Heart right ventricle (tissue), 16 donors: ENCODE results near the gene GOT1. TPM values are rescaled to one million over a fixed set of nuclear protein-coding genes. Genes with fewer than 3 reads are reported as not detected.

ENCODE experiments used
- ATAC-seq, 8 donors: fragments of 200-7000 bp; cut with Tn5 transposase; one replicate each; pipeline ENCODE4 v1.9.1; 2020; ENCODE audit warnings: mild to moderate bottlenecking in 8 of 8, moderate library complexity in 8 of 8, moderate number of reproducible peaks in 1 of 8
- DNase-seq, 2 donors: peaks; one replicate each; pipeline ENCODE4 v3.0.0-alpha.2; 2020
- H3K27ac ChIP-seq, 10 donors: fragments of 200-600 bp; sonication (generic) in 2 of 10; one replicate each; pipeline versions ENCODE4 v1.5.0 to v1.8.0; 2020 to 2022; ENCODE audit warnings: mild to moderate bottlenecking in 3 of 10
- H3K27me3 ChIP-seq, 7 donors: fragments of 200-600 bp; one replicate each; pipeline ENCODE4 v1.8.0; 2021 to 2022; ENCODE audit warnings: mild to moderate bottlenecking in 2 of 7
- H3K36me3 ChIP-seq, 9 donors: fragments of 200-600 bp; sonication (generic) in 1 of 9; one replicate each; pipeline versions ENCODE4 v1.5.0 to v1.8.0; 2020 to 2022; ENCODE audit warnings: mild to moderate bottlenecking in 2 of 9
- H3K4me1 ChIP-seq, 9 donors: fragments of 200-600 bp; sonication (generic) in 1 of 9; one replicate each; pipeline versions ENCODE4 v1.5.0 to v1.8.0; 2020 to 2022; ENCODE audit warnings: mild to moderate bottlenecking in 4 of 9
- H3K4me3 ChIP-seq, 10 donors: fragments of 200-600 bp; sonication (generic) in 2 of 10; one replicate each; pipeline versions ENCODE4 v1.5.0 to v1.8.0; 2020 to 2022; ENCODE audit warnings: mild to moderate bottlenecking in 7 of 10, moderate library complexity in 2 of 10
- H3K9me3 ChIP-seq, 11 donors: fragments of 200-600 bp in 10 of 11; sonication (generic) in 2 of 11; one replicate each; pipeline versions ENCODE4 v1.5.0 to v1.8.0; 2013 to 2022; ENCODE audit warnings: mild to moderate bottlenecking in 2 of 11, control low read depth in 1 of 11, moderate library complexity in 1 of 11
- WGBS, 2 donors: extraction: QIAGEN DNeasy Blood & Tissue Kit; methylation state at CpG; one replicate each; pipeline ENCODE4 v1.1.7; 2013; ENCODE audit warnings: inconsistent platforms in 1 of 2; 5-methylcytosine and 5-hydroxymethylcytosine counted together
- intact Hi-C, 10 donors: fragments of 100-400 bp; cut with DNase I; formaldehyde crosslinking; loops; one replicate each; pipeline versions ENCODE4 v1.11.1 to v1.14.2; 2022
- polyA plus RNA-seq, 2 donors: library from polyadenylated mRNA; stranded (reverse); fragments of 200-250 nt; gene quantifications; one replicate each; pipeline ENCODE4 v1.2.3, GENCODE V29; 2013
- total RNA-seq, 10 donors: library from RNA; stranded (reverse); fragmentation: NEBNext Ultra II Directional in 3 of 10; extraction: Animal tissue kit (Norgen Biotek cat#: 25700) in 3 of 10; gene quantifications; one replicate each; pipeline versions ENCODE4 v1.2.1 to v1.2.4, GENCODE V29; 2021 to 2023
- TF ChIP-seq, protein P1 (sequence below), 9 donors: fragments of 200-600 bp; sonication (generic) in 2 of 9; IDR thresholded peaks; one replicate each; pipeline versions ENCODE4 v1.5.0 to v1.8.0; 2021 to 2022; ENCODE audit warnings: antibody characterized with exemption in 9 of 9, mild to moderate bottlenecking in 5 of 9, moderate library complexity in 1 of 9
- donor health status: Arrhythmogenic right ventricular cardiomyopathy.
- donor health status: ischemic (EF 13 %, LVEDD 7.1; RV severe dilation, severe dysfunction).
- donor health status: healthy with polysubstance abuse.
- donor health status: DM: no; HTN: yes; CAD: no.
- donor health status: DM: no; HTN: no; CAD: no.
- donor health status: ischemic (EF 25% LVEDD 6.9; RV normal size, moderate dysfunction).
- donor health status: ischemic (EF 25% LVEDD 5.7; RV mildly dilated, moderate dysfunction).
- donor health status: healthy.
- donor health status: DM: yes; HTN: yes; CAD: no.
- donor health status: Ischemic cardiomyopathy.
- donor health status: ischemic (EF 35%, LVEDD 5.7; RV mildly dilated, moderate dysfunction).
- donor health status: nonischemic (EF 11% LVEDD 7.7; RV severe dilation, severe dysfunction).
- donor health status: DM: yes; HTN: yes; CAD: no.
- donor health status: PGD.
- donor health status: ischemic (EF 29% LVEDD 5.4; RV normal size, mild dysfunction).
- donor health status: nonischemic (EF 23%, LVEDD 6.1; RV moderate dilation, normal function).

GOT1 gene
- total and polyA plus RNA-seq, 12 donors, result 114 to 669 (median 561) TPM

GRCh38 chr10:99394761-99395386 is 35.5 kb downstream of the GOT1 start:
- Histone ChIP-seq H3K27me3 (no peaks in the 10 kb centered on the region), H3K27ac (peak overlapping the region in 2 of 10 donors; percentile 3 to 14), H3K4me3 (no peak overlapping the region), H3K9me3 (no peaks in the 10 kb centered on the region), H3K36me3 (peaks cover 0 to 60% (median 34%) of the 10 kb centered on the region in 9 donors), H3K4me1 (peaks cover 0 to 62% (median 21%) of the 10 kb centered on the region in 9 donors)
- DNase-seq, result no peak
- TF ChIP-seq, protein P1, sequence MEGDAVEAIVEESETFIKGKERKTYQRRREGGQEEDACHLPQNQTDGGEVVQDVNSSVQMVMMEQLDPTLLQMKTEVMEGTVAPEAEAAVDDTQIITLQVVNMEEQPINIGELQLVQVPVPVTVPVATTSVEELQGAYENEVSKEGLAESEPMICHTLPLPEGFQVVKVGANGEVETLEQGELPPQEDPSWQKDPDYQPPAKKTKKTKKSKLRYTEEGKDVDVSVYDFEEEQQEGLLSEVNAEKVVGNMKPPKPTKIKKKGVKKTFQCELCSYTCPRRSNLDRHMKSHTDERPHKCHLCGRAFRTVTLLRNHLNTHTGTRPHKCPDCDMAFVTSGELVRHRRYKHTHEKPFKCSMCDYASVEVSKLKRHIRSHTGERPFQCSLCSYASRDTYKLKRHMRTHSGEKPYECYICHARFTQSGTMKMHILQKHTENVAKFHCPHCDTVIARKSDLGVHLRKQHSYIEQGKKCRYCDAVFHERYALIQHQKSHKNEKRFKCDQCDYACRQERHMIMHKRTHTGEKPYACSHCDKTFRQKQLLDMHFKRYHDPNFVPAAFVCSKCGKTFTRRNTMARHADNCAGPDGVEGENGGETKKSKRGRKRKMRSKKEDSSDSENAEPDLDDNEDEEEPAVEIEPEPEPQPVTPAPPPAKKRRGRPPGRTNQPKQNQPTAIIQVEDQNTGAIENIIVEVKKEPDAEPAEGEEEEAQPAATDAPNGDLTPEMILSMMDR (IDR thresholded peaks at IDR 0.05), result no peak
- intact Hi-C loops, result loop anchor here in 8 of 10 donors (2.0 to 5.0 kb wide), 5 partner anchors 36 to 312 kb away; partner anchors contain the start of gene GOT1 (in 4 of the 8)
- ATAC-seq, result no peak
- 80 to 87% methylated on average over 7 of the region's 7 CpGs for WGBS, 2 donors

GRCh38 chr10:99394256-99394655 is 36.2 kb downstream of the GOT1 start:
- WGBS, 2 donors, result 83 to 84% methylated on average over 8 of the region's 8 CpGs
- peaks cover 0 to 54% (median 29%) of the 10 kb centered on the region in 9 donors for H3K36me3 ChIP-seq
- TF ChIP-seq, protein P1 (IDR thresholded peaks at IDR 0.05), result no peak
- ATAC-seq (no peak), DNase-seq (no peak)
- H3K27ac ChIP-seq, result no peak overlapping the region
- H3K4me3 ChIP-seq, result no peak overlapping the region
- intact Hi-C loops, result loop anchor here in 8 of 10 donors (2.0 to 5.0 kb wide), 5 partner anchors 37 to 313 kb away; partner anchors contain the start of gene GOT1 (in 4 of the 8)
- no peaks in the 10 kb centered on the region for H3K9me3 ChIP-seq
- H3K27me3 ChIP-seq, result no peaks in the 10 kb centered on the region
- H3K4me1 ChIP-seq, result peaks cover 0 to 62% (median 21%) of the 10 kb centered on the region in 9 donors

DNA sequence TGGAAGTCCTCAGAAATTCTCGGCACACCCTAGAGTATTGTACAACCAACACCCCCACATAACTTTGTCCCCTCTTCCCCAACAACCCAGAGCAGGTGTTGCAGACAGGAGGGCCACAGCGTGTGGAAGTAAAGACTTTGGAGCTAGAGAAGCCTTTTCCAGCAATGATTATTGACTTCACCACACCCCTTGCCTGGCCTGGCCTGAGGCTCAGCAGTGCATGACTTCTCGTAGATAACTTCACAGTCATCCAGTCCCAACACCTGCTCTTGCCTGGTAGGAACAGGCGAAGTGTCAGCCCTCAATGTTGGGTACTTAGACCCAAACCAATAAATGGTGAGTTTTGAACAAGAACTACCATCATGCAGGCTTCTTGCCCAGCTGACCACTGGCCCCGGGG is 36.7 kb downstream of the GOT1 start:
- Histone ChIP-seq H3K36me3 (peaks cover 0 to 48% (median 24%) of the 10 kb centered on the region in 9 donors), H3K4me1 (peaks cover 0 to 65% (median 21%) of the 10 kb centered on the region in 9 donors), H3K27ac (no peak overlapping the region), H3K27me3 (no peaks in the 10 kb centered on the region), H3K4me3 (no peak overlapping the region), H3K9me3 (no peaks in the 10 kb centered on the region)
- ATAC-seq (peak in 1 of 8 donors; percentile 19), DNase-seq (no peak)
- 80% methylated on average over 5 of the region's 5 CpGs for WGBS, 2 donors
- intact Hi-C loops, result loop anchor here (2.0 to 5.0 kb wide), 7 partner anchors 37 to 314 kb away; partner anchors contain the start of gene GOT1 (in 5 of the 10)
- TF ChIP-seq, protein P1 (IDR thresholded peaks at IDR 0.05), result no peak

DNA sequence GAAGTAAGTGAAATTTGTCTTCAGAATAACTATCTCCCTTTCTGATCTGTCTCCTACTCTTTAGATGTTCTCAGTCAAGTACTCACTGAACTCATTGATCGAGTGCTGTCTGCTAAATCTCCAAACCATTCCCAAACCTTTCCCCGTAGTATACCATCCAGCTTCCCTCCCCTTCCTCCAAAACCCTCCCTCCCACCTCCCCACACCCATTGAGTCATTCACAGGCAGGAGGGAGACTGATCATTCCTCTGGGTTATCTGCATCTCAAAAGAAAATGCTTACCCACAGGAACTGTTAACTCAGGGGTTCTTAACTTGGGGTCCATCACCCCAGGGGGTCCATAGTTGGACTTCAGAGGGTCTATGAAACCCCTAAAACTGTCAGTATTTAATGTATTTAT is 37.4 kb downstream of the GOT1 start:
- Histone ChIP-seq H3K4me3 (no peak overlapping the region), H3K36me3 (peaks cover 0 to 42% (median 17%) of the 10 kb centered on the region in 9 donors), H3K4me1 (peaks cover 0 to 67% (median 21%) of the 10 kb centered on the region in 9 donors), H3K27me3 (no peaks in the 10 kb centered on the region), H3K9me3 (no peaks in the 10 kb centered on the region), H3K27ac (peak overlapping the region in 1 of 10 donors; percentile 6)
- intact Hi-C loops, result loop anchor here (2.0 to 5.0 kb wide), 7 partner anchors 38 to 314 kb away; partner anchors contain the start of gene GOT1 (in 4 of the 10)
- TF ChIP-seq, protein P1 (IDR thresholded peaks at IDR 0.05), result no peak
- 46 to 47% methylated on average over 2 of the region's 2 CpGs for WGBS, 2 donors
- DNase-seq (no peak), ATAC-seq (no peak)
